IPS-20b (cell line): ENCODE data around the gene CCDC117.
"Not testable (repeated sequence)": the region's sequence is repeated elsewhere in the genome, so short reads cannot be mapped to it uniquely, and the experiment has no call there.

Source experiments
- H3K27ac ChIP-seq: one replicate; pipeline ENCODE4 v1.5.1; 2013; ENCODE audit warnings: low read length
- H3K27me3 ChIP-seq: 2 replicates; pipeline ENCODE4 v1.6.1; 2013; ENCODE audit warnings: mild to moderate bottlenecking, low read length, inconsistent platforms; ENCODE audit not compliant: insufficient read depth
- H3K36me3 ChIP-seq: 2 replicates; pipeline ENCODE4 v1.6.1; 2013; ENCODE audit warnings: low read depth, mild to moderate bottlenecking, inconsistent platforms, low read length, moderate library complexity; ENCODE audit not compliant: insufficient read depth
- H3K4me1 ChIP-seq: 2 replicates; pipeline ENCODE4 v1.6.1; 2013; ENCODE audit warnings: mild to moderate bottlenecking, control low read depth, inconsistent platforms, low read length, moderate library complexity; ENCODE audit not compliant: insufficient read depth
- H3K4me3 ChIP-seq: 2 replicates; pipeline ENCODE4 v1.5.1; 2013; ENCODE audit warnings: mild to moderate bottlenecking, low read length, inconsistent platforms
- H3K9ac ChIP-seq: 2 replicates; pipeline ENCODE4 v1.6.1; 2013; ENCODE audit warnings: low read depth, mild to moderate bottlenecking, inconsistent platforms, low read length, moderate library complexity
- H3K9me3 ChIP-seq: 2 replicates; pipeline ENCODE4 v1.6.1; 2013; ENCODE audit warnings: mild to moderate bottlenecking, low read depth, low read length, inconsistent platforms; ENCODE audit not compliant: insufficient read depth

Gene CCDC117

GRCh38 chr22:28742562-28742962 is 29.9 kb upstream of the CCDC117 start:
- no peak overlapping the region for H3K27ac ChIP-seq
- no peaks in the 10 kb centered on the region for H3K27me3 ChIP-seq
- peak overlapping the region; percentile 93; the same call in 1 of the 2 replicates for H3K9ac ChIP-seq
- no peaks in the 10 kb centered on the region for H3K9me3 ChIP-seq
- H3K4me1 ChIP-seq = no peaks in the 10 kb centered on the region; the same call in 1 of the 2 replicates
- H3K4me3 ChIP-seq = peak overlapping the region; percentile 89
- peaks cover 39% of the 10 kb centered on the region for H3K36me3 ChIP-seq

GRCh38 chr22:28743852-28744251 is 28.6 kb upstream of the CCDC117 start:
- H3K27ac ChIP-seq = no peak overlapping the region
- no peaks in the 10 kb centered on the region for H3K9me3 ChIP-seq
- H3K36me3 ChIP-seq = peaks cover 52% of the 10 kb centered on the region
- no peaks in the 10 kb centered on the region for H3K27me3 ChIP-seq
- no peak overlapping the region for H3K9ac ChIP-seq
- no peak overlapping the region for H3K4me3 ChIP-seq
- no peaks in the 10 kb centered on the region; the same call in 1 of the 2 replicates for H3K4me1 ChIP-seq

GRCh38 chr22:28750471-28750881 is 22.0 kb upstream of the CCDC117 start:
- Histone ChIP-seq H3K9me3 (no peaks in the 10 kb centered on the region), H3K9ac (no peak overlapping the region), H3K27ac (no peak overlapping the region), H3K36me3 (peaks cover 63% of the 10 kb centered on the region), H3K4me1 (no peaks in the 10 kb centered on the region), H3K27me3 (no peaks in the 10 kb centered on the region), H3K4me3 (no peak overlapping the region)

GRCh38 chr22:28754512-28754911 is 18.0 kb upstream of the CCDC117 start:
- H3K9me3 ChIP-seq, H3K27ac ChIP-seq, H3K9ac ChIP-seq, H3K27me3 ChIP-seq, H3K4me1 ChIP-seq, H3K4me3 ChIP-seq: not testable (repeated sequence)
- H3K36me3 ChIP-seq = peaks cover 23% of the 10 kb centered on the region

- H3K36me3 ChIP-seq = no peaks in the 10 kb centered on the region
- H3K4me1 ChIP-seq = peaks cover 9% of the 10 kb centered on the region; the same call in 1 of the 2 replicates
- H3K9me3 ChIP-seq = peaks cover 6% of the 10 kb centered on the region; the same call in 1 of the 2 replicates
- peak overlapping the region; percentile 23 for H3K27ac ChIP-seq
- peak overlapping the region; percentile 64; the same call in 1 of the 2 replicates for H3K9ac ChIP-seq
- H3K4me3 ChIP-seq = peak overlapping the region; percentile 33; the same call in 1 of the 2 replicates
- H3K27me3 ChIP-seq = no peaks in the 10 kb centered on the region
Observed at GRCh38 chr22:28759861-28760560, 12.5 kb upstream of the CCDC117 start.

- Histone ChIP-seq H3K36me3 (no peaks in the 10 kb centered on the region), H3K4me1 (peaks cover 9% of the 10 kb centered on the region; the same call in 1 of the 2 replicates), H3K9ac (no peak overlapping the region), H3K27ac (no peak overlapping the region), H3K9me3 (peaks cover 6% of the 10 kb centered on the region; the same call in 1 of the 2 replicates), H3K27me3 (no peaks in the 10 kb centered on the region), H3K4me3 (no peak overlapping the region)
Observed at GRCh38 chr22:28761449-28761755, 11.1 kb upstream of the CCDC117 start.

GRCh38 chr22:28762000-28762399 is 10.5 kb upstream of the CCDC117 start:
- H3K27me3 ChIP-seq, H3K9me3 ChIP-seq, H3K36me3 ChIP-seq, H3K4me3 ChIP-seq, H3K27ac ChIP-seq, H3K4me1 ChIP-seq, H3K9ac ChIP-seq: not testable (repeated sequence)

GRCh38 chr22:28766628-28767027 is 5.9 kb upstream of the CCDC117 start:
- Histone ChIP-seq H3K9me3 (peaks cover 7% of the 10 kb centered on the region), H3K27ac (no peak overlapping the region), H3K4me1 (no peaks in the 10 kb centered on the region), H3K4me3 (no peak overlapping the region), H3K9ac (no peak overlapping the region), H3K36me3 (no peaks in the 10 kb centered on the region), H3K27me3 (no peaks in the 10 kb centered on the region)

GRCh38 chr22:28768701-28769393 is 3.6 kb upstream of the CCDC117 start:
- no peaks in the 10 kb centered on the region for H3K27me3 ChIP-seq
- H3K4me3 ChIP-seq = no peak overlapping the region
- H3K36me3 ChIP-seq = no peaks in the 10 kb centered on the region
- no peaks in the 10 kb centered on the region for H3K4me1 ChIP-seq
- H3K9me3 ChIP-seq = peaks cover 7% of the 10 kb centered on the region
- no peak overlapping the region for H3K27ac ChIP-seq
- H3K9ac ChIP-seq = no peak overlapping the region

- Histone ChIP-seq H3K27me3 (no peaks in the 10 kb centered on the region), H3K9me3 (peaks cover 7% of the 10 kb centered on the region), H3K27ac (no peak overlapping the region), H3K4me3 (no peak overlapping the region), H3K9ac (no peak overlapping the region), H3K4me1 (no peaks in the 10 kb centered on the region), H3K36me3 (peaks cover 5% of the 10 kb centered on the region; the same call in 1 of the 2 replicates)
Observed at GRCh38 chr22:28769394-28770085, 3.0 kb upstream of the CCDC117 start.

GRCh38 chr22:28771195-28771791 is 1.2 kb upstream of the CCDC117 start:
- H3K4me3 ChIP-seq = no peak overlapping the region
- H3K27me3 ChIP-seq = no peaks in the 10 kb centered on the region
- H3K27ac ChIP-seq = no peak overlapping the region
- H3K4me1 ChIP-seq = no peaks in the 10 kb centered on the region
- no peak overlapping the region for H3K9ac ChIP-seq
- peaks cover 18% of the 10 kb centered on the region for H3K36me3 ChIP-seq
- peaks cover 7% of the 10 kb centered on the region for H3K9me3 ChIP-seq
